ENCODE measurements around the gene TBC1D13. TPM values are rescaled to one million over a fixed set of nuclear protein-coding genes. Genes with fewer than 3 reads are reported as not detected.

Gene TBC1D13
- total RNA-seq, 1 donor from 2014 or later = 27.1 TPM

DNA sequence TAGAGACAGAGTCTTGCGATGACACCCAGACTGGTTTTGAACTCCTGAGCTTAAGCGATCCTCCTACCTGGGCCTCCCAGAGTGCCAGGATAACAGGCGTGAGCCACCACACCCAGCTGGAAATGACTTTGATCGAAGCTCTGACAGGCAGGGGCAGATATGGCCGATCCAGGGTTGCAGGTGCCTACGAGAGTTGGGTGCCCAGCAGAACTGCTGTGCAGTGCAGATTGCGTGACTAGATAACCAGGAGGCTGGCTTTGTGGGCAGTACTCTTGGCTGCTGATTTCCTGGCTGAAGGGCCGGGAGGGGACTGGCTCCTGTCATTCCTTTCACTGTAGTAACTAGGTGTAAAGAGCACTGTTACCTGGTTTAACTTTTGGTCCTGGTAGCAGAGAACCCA is 11.8 kb downstream of the TBC1D13 start:
- DNase-seq (ENCODE audit: low read depth) = no peak
- TF ChIP-seq, protein P1, sequence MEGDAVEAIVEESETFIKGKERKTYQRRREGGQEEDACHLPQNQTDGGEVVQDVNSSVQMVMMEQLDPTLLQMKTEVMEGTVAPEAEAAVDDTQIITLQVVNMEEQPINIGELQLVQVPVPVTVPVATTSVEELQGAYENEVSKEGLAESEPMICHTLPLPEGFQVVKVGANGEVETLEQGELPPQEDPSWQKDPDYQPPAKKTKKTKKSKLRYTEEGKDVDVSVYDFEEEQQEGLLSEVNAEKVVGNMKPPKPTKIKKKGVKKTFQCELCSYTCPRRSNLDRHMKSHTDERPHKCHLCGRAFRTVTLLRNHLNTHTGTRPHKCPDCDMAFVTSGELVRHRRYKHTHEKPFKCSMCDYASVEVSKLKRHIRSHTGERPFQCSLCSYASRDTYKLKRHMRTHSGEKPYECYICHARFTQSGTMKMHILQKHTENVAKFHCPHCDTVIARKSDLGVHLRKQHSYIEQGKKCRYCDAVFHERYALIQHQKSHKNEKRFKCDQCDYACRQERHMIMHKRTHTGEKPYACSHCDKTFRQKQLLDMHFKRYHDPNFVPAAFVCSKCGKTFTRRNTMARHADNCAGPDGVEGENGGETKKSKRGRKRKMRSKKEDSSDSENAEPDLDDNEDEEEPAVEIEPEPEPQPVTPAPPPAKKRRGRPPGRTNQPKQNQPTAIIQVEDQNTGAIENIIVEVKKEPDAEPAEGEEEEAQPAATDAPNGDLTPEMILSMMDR (conservative IDR thresholded peaks at IDR 0.05; ENCODE audit: low read depth, low read length) = no peak
- H3K4me3 ChIP-seq (ENCODE audit: low read depth, low read length) = no peak overlapping the region

DNA sequence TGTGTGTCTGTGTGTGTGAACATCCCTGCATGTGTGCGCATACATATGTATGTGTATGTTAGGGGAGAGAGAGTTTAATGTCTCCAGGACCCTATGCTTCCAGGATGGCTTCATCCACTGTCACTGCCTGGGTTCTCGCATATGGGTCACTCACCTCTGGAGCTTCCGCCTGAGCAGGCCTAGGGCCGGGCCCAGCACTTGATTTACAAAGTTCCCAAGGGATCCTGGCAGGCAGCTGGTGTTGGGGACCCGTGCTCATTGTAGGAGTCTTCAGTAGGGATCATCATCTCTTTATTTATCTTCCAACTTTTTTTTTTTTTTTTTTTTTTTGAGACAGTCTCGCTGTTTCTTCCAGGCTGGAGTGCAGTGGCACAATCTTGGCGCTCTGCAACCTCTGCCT is 13.0 kb downstream of the TBC1D13 start:
- TF ChIP-seq, protein P1 (conservative IDR thresholded peaks at IDR 0.05; ENCODE audit: low read depth, low read length) = no peak
- no peak for DNase-seq (ENCODE audit: low read depth)

DNA sequence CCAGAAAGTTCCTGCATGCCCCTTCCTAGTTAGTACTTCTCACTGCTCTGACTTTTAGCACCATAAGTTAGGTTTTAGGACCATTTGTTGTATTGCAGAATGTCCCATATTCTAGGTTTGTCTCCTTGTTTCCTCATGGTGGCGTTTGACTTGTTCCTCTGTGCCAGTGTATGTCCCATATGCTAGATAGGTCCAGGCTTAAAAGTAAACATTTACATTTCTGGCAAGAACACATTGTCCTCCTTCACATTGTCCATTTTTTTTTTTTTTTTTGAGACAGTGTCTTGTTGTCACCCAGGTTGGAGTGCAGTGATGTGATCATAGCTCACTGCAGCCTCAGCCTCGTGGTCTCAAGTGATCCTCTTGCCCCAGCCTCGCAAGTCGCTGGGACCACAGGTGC is 15.4 kb downstream of the TBC1D13 start:
- H3K4me3 ChIP-seq (ENCODE audit: low read depth, low read length) = no peak overlapping the region

More for the DNA sequence above, 13.0 kb downstream of the TBC1D13 start:
- H3K4me3 ChIP-seq (ENCODE audit: low read depth, low read length) = no peak overlapping the region

DNA sequence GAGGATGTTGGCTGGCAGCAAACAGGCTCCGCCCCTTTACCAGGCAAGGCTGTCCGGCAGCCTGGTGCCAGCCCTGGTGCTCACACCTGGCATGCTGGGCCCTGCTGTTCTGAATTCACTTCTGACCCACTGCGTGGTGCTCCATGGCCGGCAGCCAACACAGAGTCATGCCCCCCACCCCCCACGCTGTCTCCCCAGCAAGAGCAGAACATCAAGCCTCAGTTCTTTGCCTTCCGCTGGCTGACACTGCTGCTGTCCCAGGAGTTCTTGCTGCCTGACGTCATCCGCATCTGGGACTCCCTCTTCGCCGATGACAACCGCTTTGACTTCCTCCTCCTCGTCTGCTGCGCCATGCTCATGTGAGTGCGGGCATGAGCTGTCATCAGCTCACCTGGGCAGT is 18.6 kb downstream of the TBC1D13 start:
- DNase-seq (ENCODE audit: low read depth) = no peak
- H3K4me3 ChIP-seq (ENCODE audit: low read depth, low read length) = no peak overlapping the region
- TF ChIP-seq, protein P1 (conservative IDR thresholded peaks at IDR 0.05; ENCODE audit: low read depth, low read length) = no peak

More for the DNA sequence above, 15.4 kb downstream of the TBC1D13 start:
- DNase-seq (ENCODE audit: low read depth) = no peak
- TF ChIP-seq, protein P1 (conservative IDR thresholded peaks at IDR 0.05; ENCODE audit: low read depth, low read length) = no peak

DNA sequence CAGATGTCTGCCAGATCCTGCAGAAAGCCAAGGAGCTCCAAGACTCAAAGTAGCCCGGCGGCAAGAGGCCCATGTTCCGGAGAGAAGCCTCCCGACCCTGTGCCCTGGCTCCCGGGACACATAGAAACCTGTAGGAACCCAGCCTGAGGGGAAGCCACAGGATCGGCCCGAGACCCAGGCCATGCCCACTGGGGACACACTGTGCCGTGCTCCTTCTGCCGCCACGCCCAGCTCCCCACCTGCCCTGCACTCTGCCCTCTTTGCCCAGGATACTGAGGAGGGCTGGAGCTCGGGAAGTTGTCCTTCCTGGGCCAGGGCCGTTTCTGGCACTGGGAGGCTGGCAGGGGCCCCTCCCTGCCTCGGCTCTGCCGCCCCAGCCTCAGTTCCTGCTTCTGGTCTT is 20.8 kb downstream of the TBC1D13 start:
- no peak overlapping the region for H3K4me3 ChIP-seq (ENCODE audit: low read depth, low read length)
- TF ChIP-seq, protein P1 (conservative IDR thresholded peaks at IDR 0.05; ENCODE audit: low read depth, low read length) = no peak
- DNase-seq (ENCODE audit: low read depth) = no peak

DNA sequence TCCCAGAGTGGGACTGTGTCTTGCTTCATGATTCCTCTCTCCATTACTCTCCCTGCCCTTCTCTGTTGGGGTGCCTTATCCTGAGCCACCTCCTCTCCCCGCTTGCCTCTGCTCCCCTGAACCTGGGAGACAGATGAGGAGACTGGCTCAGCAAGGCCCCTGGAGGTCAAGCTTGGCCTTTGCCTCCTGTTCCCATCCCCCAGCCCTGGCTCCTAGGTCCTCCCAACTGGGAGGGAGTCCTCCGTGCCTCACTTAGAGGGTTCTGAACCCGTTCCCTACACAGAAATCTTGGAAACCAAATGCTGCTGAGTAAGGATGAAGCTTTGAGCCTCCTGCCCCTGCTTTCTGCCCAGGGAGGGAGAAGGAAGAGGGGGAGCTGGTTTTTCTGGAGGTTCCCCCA is 21.5 kb downstream of the TBC1D13 start:
- no peak for DNase-seq (ENCODE audit: low read depth)
- TF ChIP-seq, protein P1 (conservative IDR thresholded peaks at IDR 0.05; ENCODE audit: low read depth, low read length) = no peak
- no peak overlapping the region for H3K4me3 ChIP-seq (ENCODE audit: low read depth, low read length)

DNA sequence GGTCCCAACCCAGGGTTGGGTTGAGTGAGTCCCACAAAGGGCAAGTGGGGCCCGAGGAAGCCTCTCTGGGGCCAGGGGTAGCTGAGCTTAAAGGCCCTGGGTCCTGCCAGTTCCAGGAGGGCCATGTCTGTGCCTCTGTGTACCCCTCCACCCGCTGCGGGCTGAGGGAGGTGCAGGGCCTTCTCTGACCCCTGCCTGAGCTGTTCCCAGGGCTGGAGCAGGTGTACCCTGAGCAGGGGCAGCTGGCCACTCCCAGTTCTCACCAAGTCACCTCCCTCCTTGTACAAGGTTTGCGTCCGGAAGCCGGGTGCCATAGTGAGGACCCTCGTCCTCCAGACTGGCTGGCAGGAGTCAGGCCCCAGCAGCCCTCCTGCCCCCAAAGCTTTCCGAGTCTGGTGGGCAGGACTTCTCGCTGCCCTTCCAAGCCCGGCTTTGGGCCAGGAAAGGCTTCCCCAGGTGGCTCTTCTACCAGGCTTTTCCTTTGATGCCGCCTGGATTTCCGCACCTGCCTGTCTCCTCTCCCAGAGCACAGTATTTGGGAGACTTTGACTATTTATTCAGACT is 22.1 kb downstream of the TBC1D13 start:
- TF ChIP-seq, protein P1 (conservative IDR thresholded peaks at IDR 0.05; ENCODE audit: low read depth, low read length) = no peak
- no peak for DNase-seq (ENCODE audit: low read depth)

More for the DNA sequence above, 22.1 kb downstream of the TBC1D13 start:
- no peak overlapping the region for H3K4me3 ChIP-seq (ENCODE audit: low read depth, low read length)
